Liver (tissue), 10 donors: ENCODE data around the gene TTBK1. TPM values are rescaled to one million over a fixed set of nuclear protein-coding genes. Genes with fewer than 3 reads are reported as not detected.

ENCODE experiments used
- DNase-seq: peaks from one replicate; pipeline ENCODE4 v3.0.0-alpha.2; 2017; ENCODE audit warnings: low spot score
- H3K27ac ChIP-seq, 2 donors: one replicate each; pipeline ENCODE4 v1.7.0; 2013; ENCODE audit warnings: inconsistent platforms in 2 of 2, low read length in 2 of 2, control low read depth in 1 of 2, low read depth in 1 of 2, mild to moderate bottlenecking in 1 of 2
- H3K27me3 ChIP-seq, 4 donors: one replicate each; pipeline versions ENCODE4 v1.6.1 to v1.7.0; 2013; ENCODE audit warnings: low read length in 3 of 4, inconsistent platforms in 1 of 4, mild to moderate bottlenecking in 1 of 4, moderate library complexity in 1 of 4; ENCODE audit not compliant: control insufficient read depth in 4 of 4, insufficient read depth in 4 of 4
- H3K36me3 ChIP-seq, 4 donors: one replicate each; pipeline versions ENCODE4 v1.6.1 to v1.7.0; 2013; ENCODE audit warnings: low read length in 3 of 4, mild to moderate bottlenecking in 3 of 4, low read depth in 1 of 4, moderate library complexity in 1 of 4; ENCODE audit not compliant: control insufficient read depth in 4 of 4, insufficient read depth in 3 of 4
- H3K4me1 ChIP-seq, 4 donors: one replicate each; pipeline versions ENCODE4 v1.6.1 to v1.7.0; 2013; ENCODE audit warnings: low read length in 3 of 4, mild to moderate bottlenecking in 3 of 4, moderate library complexity in 1 of 4; ENCODE audit not compliant: control insufficient read depth in 4 of 4, insufficient read depth in 4 of 4
- H3K4me3 ChIP-seq, 3 donors: one replicate each; pipeline versions ENCODE4 v1.6.1 to v1.7.0; 2013; ENCODE audit warnings: low read length in 3 of 3, control low read depth in 1 of 3, low read depth in 1 of 3, mild to moderate bottlenecking in 1 of 3
- H3K9ac ChIP-seq, 2 donors: one replicate each; pipeline ENCODE4 v1.7.0; 2013; ENCODE audit warnings: low read length in 2 of 2, mild to moderate bottlenecking in 2 of 2, moderate library complexity in 2 of 2, control low read depth in 1 of 2, low read depth in 1 of 2
- H3K9me3 ChIP-seq, 4 donors: one replicate each; pipeline versions ENCODE4 v1.6.1 to v1.7.0; 2013; ENCODE audit warnings: low read length in 3 of 4; ENCODE audit not compliant: control insufficient read depth in 4 of 4
- ATF3 ChIP-seq: IDR thresholded peaks from 2 replicates; pipeline ENCODE4 v1.6.1; 2016; ENCODE audit warnings: antibody characterized with exemption
- HNF4A ChIP-seq, 2 donors: conservative IDR thresholded peaks; 2 replicates each; pipeline ENCODE4 v1.6.1; 2016; ENCODE audit warnings: antibody characterized with exemption in 2 of 2, mild to moderate bottlenecking in 2 of 2
- WGBS: extraction: QIAGEN DNeasy Blood & Tissue Kit; methylation state at CpG from one replicate; pipeline ENCODE4 v1.1.7; 2013; 5-methylcytosine and 5-hydroxymethylcytosine counted together
- polyA plus RNA-seq, 2 donors: library from polyadenylated mRNA; stranded (reverse) in 1 of 2; unstranded in 1 of 2; fragments of 200-250 nt in 1 of 2; fragments of >200 nt in 1 of 2; fragmentation: Nextera tagmentation in 1 of 2; extraction: Ambion mirVana in 1 of 2; gene quantifications; one replicate each; pipeline versions ENCODE4 v1.2.1 to v1.2.3, GENCODE V29; 2013 to 2015
- small RNA-seq: library from RNA; depleted of rRNA; stranded (forward); fragments of <200 nt; gene quantifications from one replicate; pipeline ENCODE3, GENCODE V24; 2014
- total RNA-seq, 2 donors: library from RNA; depleted of rRNA; stranded (reverse); fragments of >200 nt; gene quantifications; one replicate each; pipeline ENCODE4 v1.2.3, GENCODE V29; 2014
- donor health status: healthy.
- donor health status: healthy.
- donor health status: healthy.
- donor health status: healthy.
- donor health status: healthy.

The TTBK1 gene
- total and polyA plus RNA-seq, 4 donors = 0.14 to 1.2 (median 0.44) TPM

DNA sequence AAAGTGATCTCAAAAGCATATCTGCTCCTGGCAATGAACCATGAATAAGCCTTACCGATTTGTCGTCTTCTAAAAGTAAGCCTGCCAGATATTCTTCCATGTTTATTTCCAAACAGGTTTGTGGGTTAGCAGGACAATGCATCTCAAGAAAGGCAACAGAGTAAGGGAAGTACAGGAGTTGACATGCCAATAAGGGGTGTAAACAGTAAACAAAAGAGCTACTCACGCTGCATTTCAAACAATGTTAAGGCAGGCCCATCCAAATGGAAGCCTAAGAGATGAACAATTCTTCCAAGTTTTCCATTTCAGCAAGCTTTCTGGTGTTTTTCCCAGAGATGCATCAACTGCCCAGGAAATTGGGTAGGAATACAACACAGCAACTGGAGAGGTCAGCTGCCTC is 93.1 kb downstream of the TTBK1 start:
- H3K4me1 ChIP-seq = peaks cover 0 to 2% (median 0%) of the 10 kb centered on the region in 4 donors
- no peaks in the 10 kb centered on the region for H3K9me3 ChIP-seq
- no peaks in the 10 kb centered on the region for H3K27me3 ChIP-seq
- H3K36me3 ChIP-seq = peaks cover 7 to 32% (median 23%) of the 10 kb centered on the region in 4 donors
- no peak overlapping the region for H3K27ac ChIP-seq
- no peak overlapping the region for H3K9ac ChIP-seq
- DNase-seq = no peak
- no peak for TF ChIP-seq ATF3
- TF ChIP-seq HNF4A (conservative IDR thresholded peaks at IDR 0.05) = no peak
- 88% methylated on average over 3 of the region's 3 CpGs for WGBS
- no peak overlapping the region for H3K4me3 ChIP-seq

Small RNA genes lying within 50 kb of the gene (small RNA-seq; reads per million reads assigned to genes)
- not detected for gene RPL12P47

Other genes starting within 250 kb of the TTBK1 start
- gene MEA1, start 229.5 kb upstream of the TTBK1 start, total RNA-seq = 10 to 100 TPM; 10.7 to 24.0 TPM
- gene MEA1, start 229.5 kb upstream of the TTBK1 start, polyA plus RNA-seq = 10 to 100 TPM; 37.2 to 50.3 TPM
- gene KLHDC3, start 229.2 kb upstream of the TTBK1 start, total RNA-seq = 10 to 100 TPM; 51.2 to 66.5 TPM
- gene KLHDC3, start 229.2 kb upstream of the TTBK1 start, polyA plus RNA-seq = 10 to 100 TPM; 30.9 to 49.9 TPM
- gene RRP36, start 221.9 kb upstream of the TTBK1 start, total RNA-seq = 10 to 100 TPM; 23.4 to 33.4 TPM
- 10 to 100 TPM; 26.0 to 26.4 TPM for gene RRP36, start 221.9 kb upstream of the TTBK1 start, polyA plus RNA-seq
- gene CUL7, start 189.6 kb upstream of the TTBK1 start, total RNA-seq = 10 to 100 TPM; 10.3 to 10.4 TPM
- 1 to 10 TPM; 2.2 to 5.2 TPM for gene CUL7, start 189.6 kb upstream of the TTBK1 start, polyA plus RNA-seq
- 10 to 100 TPM; 19.6 to 23.8 TPM for gene MRPL2, start 184.0 kb upstream of the TTBK1 start, total RNA-seq
- 10 to 100 TPM; 65.6 to 73.9 TPM for gene MRPL2, start 184.0 kb upstream of the TTBK1 start, polyA plus RNA-seq
- 10 to 100 TPM; 33.2 to 97.0 TPM for gene KLC4, start 183.8 kb upstream of the TTBK1 start, total RNA-seq
- gene KLC4, start 183.8 kb upstream of the TTBK1 start, polyA plus RNA-seq = 10 to 100 TPM; 44.4 to 47.4 TPM
- 10 to 100 TPM in 1 of 2 donors, 1 to 10 TPM in 1; 1.8 to 10.5 TPM for gene PTK7, start 167.2 kb upstream of the TTBK1 start, total RNA-seq
- gene PTK7, start 167.2 kb upstream of the TTBK1 start, polyA plus RNA-seq = under 1 TPM; 0.67 to 0.76 TPM
- gene SRF, start 72.2 kb upstream of the TTBK1 start, total RNA-seq = 10 to 100 TPM in 1 of 2 donors, 1 to 10 TPM in 1; 7.1 to 11.7 TPM
- 1 to 10 TPM; 2.0 to 7.1 TPM for gene SRF, start 72.2 kb upstream of the TTBK1 start, polyA plus RNA-seq
- gene CUL9, start 61.3 kb upstream of the TTBK1 start, total RNA-seq = 10 to 100 TPM in 1 of 2 donors, 1 to 10 TPM in 1; 7.5 to 21.8 TPM
- gene CUL9, start 61.3 kb upstream of the TTBK1 start, polyA plus RNA-seq = 1 to 10 TPM; 6.5 to 7.5 TPM
- 10 to 100 TPM; 53.2 to 59.8 TPM for gene DNPH1, start 14.0 kb upstream of the TTBK1 start, total RNA-seq
- gene DNPH1, start 14.0 kb upstream of the TTBK1 start, polyA plus RNA-seq = 100 to 1,000 TPM; 147 to 195 TPM
- 100 to 1,000 TPM; 143 to 495 TPM for gene SLC22A7, start 54.8 kb downstream of the TTBK1 start, total RNA-seq
- gene SLC22A7, start 54.8 kb downstream of the TTBK1 start, polyA plus RNA-seq = 100 to 1,000 TPM; 172 to 284 TPM
- 1 to 10 TPM; 1.1 to 1.6 TPM for gene CRIP3, start 65.3 kb downstream of the TTBK1 start, total RNA-seq
- 1 to 10 TPM; 3.2 to 9.5 TPM for gene CRIP3, start 65.3 kb downstream of the TTBK1 start, polyA plus RNA-seq
- gene ZNF318, start 126.2 kb downstream of the TTBK1 start, total RNA-seq = 1 to 10 TPM; 4.4 to 9.1 TPM
- 1 to 10 TPM; 3.6 to 4.0 TPM for gene ZNF318, start 126.2 kb downstream of the TTBK1 start, polyA plus RNA-seq
- gene ABCC10, start 184.1 kb downstream of the TTBK1 start, total RNA-seq = 10 to 100 TPM in 1 of 2 donors, 1 to 10 TPM in 1; 5.3 to 10.6 TPM
- gene ABCC10, start 184.1 kb downstream of the TTBK1 start, polyA plus RNA-seq = 1 to 10 TPM; 3.9 to 4.9 TPM
- gene DLK2, start 212.1 kb downstream of the TTBK1 start, total RNA-seq = 1 to 10 TPM in 1 of 2 donors, not detected in 1; 1.0 TPM
- under 1 TPM; 0.08 TPM for gene DLK2, start 212.1 kb downstream of the TTBK1 start, polyA plus RNA-seq
- gene TJAP1, start 234.1 kb downstream of the TTBK1 start, total RNA-seq = 10 to 100 TPM in 1 of 2 donors, 1 to 10 TPM in 1; 6.9 to 10.3 TPM
- 1 to 10 TPM; 6.9 to 8.8 TPM for gene TJAP1, start 234.1 kb downstream of the TTBK1 start, polyA plus RNA-seq